ENCODE data around the gene MANBA. TPM values are rescaled to one million over a fixed set of nuclear protein-coding genes. Genes with fewer than 3 reads are reported as not detected.

Gene MANBA
- total RNA-seq, 1 donor from 2014 or later: 38.3 TPM

GRCh38 chr4:102678107-102678506 is 82.7 kb downstream of the MANBA start:
- Mint-ChIP-seq H3K36me3 (ENCODE audit: low read depth, unreplicated experiment) (no peaks in the 10 kb centered on the region), H3K27ac (ENCODE audit: unreplicated experiment) (peak overlapping the region; percentile 81), H3K27me3 (ENCODE audit: low read depth, unreplicated experiment) (no peaks in the 10 kb centered on the region), H3K4me3 (ENCODE audit: unreplicated experiment) (no peak overlapping the region), H3K9me3 (ENCODE audit: unreplicated experiment) (peaks cover 2% of the 10 kb centered on the region), H3K4me1 (ENCODE audit: low read depth, unreplicated experiment) (peaks cover 47% of the 10 kb centered on the region)
- H3K36me3 ChIP-seq (ENCODE audit: insufficient read depth, low read length): no peaks in the 10 kb centered on the region
- no peak overlapping the region for H3K9ac ChIP-seq (ENCODE audit: low read length)
- H3K27ac ChIP-seq (ENCODE audit: low read depth, low read length): no peak overlapping the region
- no peak overlapping the region for H3K4me2 ChIP-seq (ENCODE audit: low read length)
- no peaks in the 10 kb centered on the region for H4K20me1 ChIP-seq (ENCODE audit: insufficient read depth, low read length)
- H3K9me3 ChIP-seq (ENCODE audit: insufficient read depth, low read depth, low read length): no peaks in the 10 kb centered on the region
- H3K4me3 ChIP-seq (ENCODE audit: insufficient read depth, low read depth, low read length): no peak overlapping the region
- H3K27me3 ChIP-seq (ENCODE audit: insufficient read depth, low read length): no peaks in the 10 kb centered on the region
- H3K4me1 ChIP-seq (ENCODE audit: insufficient read depth, low read length): no peaks in the 10 kb centered on the region
- no peaks in the 10 kb centered on the region for H3K79me2 ChIP-seq (ENCODE audit: insufficient read depth, low read length)
- H2AFZ ChIP-seq (ENCODE audit: low read depth, low read length): no peak overlapping the region
- TF ChIP-seq CTCF (IDR thresholded peaks at IDR 0.05; ENCODE audit: insufficient read depth, low read depth, low read length) (no peak), EZH2 (IDR thresholded peaks at IDR 0.05; ENCODE audit: insufficient read depth, low read length) (no peak)
- FAIRE-seq (no peak), DNase-seq (ENCODE audit: low read depth) (no peak)

- Histone ChIP-seq H3K4me3 (ENCODE audit: insufficient read depth, low read depth, low read length) (no peak overlapping the region), H4K20me1 (ENCODE audit: insufficient read depth, low read length) (no peaks in the 10 kb centered on the region), H3K36me3 (ENCODE audit: insufficient read depth, low read length) (no peaks in the 10 kb centered on the region), H3K4me2 (ENCODE audit: low read length) (no peak overlapping the region), H3K4me1 (ENCODE audit: insufficient read depth, low read length) (no peaks in the 10 kb centered on the region), H3K27ac (ENCODE audit: low read depth, low read length) (no peak overlapping the region), H2AFZ (ENCODE audit: low read depth, low read length) (no peak overlapping the region), H3K9ac (ENCODE audit: low read length) (no peak overlapping the region), H3K9me3 (ENCODE audit: insufficient read depth, low read depth, low read length) (no peaks in the 10 kb centered on the region), H3K27me3 (ENCODE audit: insufficient read depth, low read length) (no peaks in the 10 kb centered on the region), H3K79me2 (ENCODE audit: insufficient read depth, low read length) (no peaks in the 10 kb centered on the region)
- H3K9me3 Mint-ChIP-seq (ENCODE audit: unreplicated experiment): no peaks in the 10 kb centered on the region
- no peaks in the 10 kb centered on the region for H3K27me3 Mint-ChIP-seq (ENCODE audit: low read depth, unreplicated experiment)
- FAIRE-seq: peak; percentile 54
- H3K4me3 Mint-ChIP-seq (ENCODE audit: unreplicated experiment): no peak overlapping the region
- peaks cover 36% of the 10 kb centered on the region for H3K4me1 Mint-ChIP-seq (ENCODE audit: low read depth, unreplicated experiment)
- H3K36me3 Mint-ChIP-seq (ENCODE audit: low read depth, unreplicated experiment): no peaks in the 10 kb centered on the region
- peak overlapping the region; percentile 77 for H3K27ac Mint-ChIP-seq (ENCODE audit: unreplicated experiment)
- no peak for TF ChIP-seq EZH2 (IDR thresholded peaks at IDR 0.05; ENCODE audit: insufficient read depth, low read length)
- no peak for TF ChIP-seq CTCF (IDR thresholded peaks at IDR 0.05; ENCODE audit: insufficient read depth, low read depth, low read length)
- DNase-seq (ENCODE audit: low read depth): peak; percentile 37
Observed at GRCh38 chr4:102675141-102675540, 85.6 kb downstream of the MANBA start.

- no peak overlapping the region for H3K4me3 ChIP-seq (ENCODE audit: insufficient read depth, low read depth, low read length)
- H3K9me3 Mint-ChIP-seq (ENCODE audit: unreplicated experiment): no peaks in the 10 kb centered on the region
- no peaks in the 10 kb centered on the region for H4K20me1 ChIP-seq (ENCODE audit: insufficient read depth, low read length)
- peaks cover 13% of the 10 kb centered on the region for H3K4me1 Mint-ChIP-seq (ENCODE audit: low read depth, unreplicated experiment)
- no peak overlapping the region for H3K27ac ChIP-seq (ENCODE audit: low read depth, low read length)
- peaks cover 5% of the 10 kb centered on the region for H3K36me3 Mint-ChIP-seq (ENCODE audit: low read depth, unreplicated experiment)
- no peak overlapping the region for H3K4me2 ChIP-seq (ENCODE audit: low read length)
- no peak overlapping the region for H2AFZ ChIP-seq (ENCODE audit: low read depth, low read length)
- H3K27me3 Mint-ChIP-seq (ENCODE audit: low read depth, unreplicated experiment): no peaks in the 10 kb centered on the region
- TF ChIP-seq CTCF (IDR thresholded peaks at IDR 0.05; ENCODE audit: insufficient read depth, low read depth, low read length): no peak
- no peak for TF ChIP-seq EZH2 (IDR thresholded peaks at IDR 0.05; ENCODE audit: insufficient read depth, low read length)
- DNase-seq (ENCODE audit: low read depth): no peak
- no peaks in the 10 kb centered on the region for H3K9me3 ChIP-seq (ENCODE audit: insufficient read depth, low read depth, low read length)
- H3K9ac ChIP-seq (ENCODE audit: low read length): no peak overlapping the region
- H3K79me2 ChIP-seq (ENCODE audit: insufficient read depth, low read length): no peaks in the 10 kb centered on the region
- H3K4me3 Mint-ChIP-seq (ENCODE audit: unreplicated experiment): no peak overlapping the region
- peaks cover 14% of the 10 kb centered on the region for H3K4me1 ChIP-seq (ENCODE audit: insufficient read depth, low read length)
- no peaks in the 10 kb centered on the region for H3K36me3 ChIP-seq (ENCODE audit: insufficient read depth, low read length)
- no peaks in the 10 kb centered on the region for H3K27me3 ChIP-seq (ENCODE audit: insufficient read depth, low read length)
- no peak for FAIRE-seq
- no peak overlapping the region for H3K27ac Mint-ChIP-seq (ENCODE audit: unreplicated experiment)
Observed at GRCh38 chr4:102667001-102667400, 93.8 kb downstream of the MANBA start.

Data from astrocyte (in vitro differentiated cells and primary cell).